OCI-LY7 (cell line): Measurements from ENCODE around the gene SLC10A7.

ENCODE experiments used
- CTCF ChIP-seq: fragments of 200-600 bp; sonication (generic); conservative IDR thresholded peaks from 2 replicates; pipeline ENCODE4 v1.5.1; 2014; ENCODE audit warnings: mild to moderate bottlenecking, antibody characterized with exemption, low read length, moderate library complexity, mixed read lengths
- EZH2phosphoT487 ChIP-seq: fragments of 200-600 bp; sonication (generic); IDR thresholded peaks from 2 replicates; pipeline ENCODE4 v1.6.1; 2018; ENCODE audit warnings: low read depth, borderline replicate concordance, mild to moderate bottlenecking, mixed run types, antibody characterized with exemption, low read length, moderate library complexity, mixed read lengths

DNA sequence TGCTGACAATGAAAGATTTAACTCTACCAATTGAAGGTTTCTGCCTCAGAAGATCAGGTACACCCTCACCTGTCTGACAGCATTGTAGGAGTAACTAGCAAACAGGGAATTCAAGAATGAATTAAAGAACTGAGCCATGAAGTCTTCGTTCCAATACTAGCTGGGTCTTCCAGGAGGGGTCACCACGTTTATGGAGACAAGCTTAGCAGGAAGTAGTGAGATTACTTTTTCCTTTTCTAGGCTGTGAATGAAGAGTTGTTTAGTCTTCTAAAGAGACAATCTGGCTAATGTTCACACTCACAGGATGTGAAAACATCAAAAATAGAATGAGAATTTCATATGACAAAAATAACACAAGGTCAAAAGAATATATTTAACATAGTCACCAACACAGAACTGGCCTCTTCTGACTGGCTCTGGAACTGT is 252.5 kb downstream of the SLC10A7 start:
- no peak for TF ChIP-seq CTCF
- TF ChIP-seq EZH2phosphoT487, result no peak
